HG03039 (cell line): Measurements from ENCODE around the gene KCNG4.
"Not testable (repeated sequence)": the region's sequence is repeated elsewhere in the genome, so short reads cannot be mapped to it uniquely, and the experiment has no call there.

ENCODE experiments used
- ATAC-seq: cut with Tn5 transposase; IDR thresholded peaks from one replicate; pipeline ENCODE4 v1.9.1; 2021; ENCODE audit warnings: mild to moderate bottlenecking, moderate library complexity; ENCODE audit not compliant: unreplicated experiment

Gene KCNG4

DNA sequence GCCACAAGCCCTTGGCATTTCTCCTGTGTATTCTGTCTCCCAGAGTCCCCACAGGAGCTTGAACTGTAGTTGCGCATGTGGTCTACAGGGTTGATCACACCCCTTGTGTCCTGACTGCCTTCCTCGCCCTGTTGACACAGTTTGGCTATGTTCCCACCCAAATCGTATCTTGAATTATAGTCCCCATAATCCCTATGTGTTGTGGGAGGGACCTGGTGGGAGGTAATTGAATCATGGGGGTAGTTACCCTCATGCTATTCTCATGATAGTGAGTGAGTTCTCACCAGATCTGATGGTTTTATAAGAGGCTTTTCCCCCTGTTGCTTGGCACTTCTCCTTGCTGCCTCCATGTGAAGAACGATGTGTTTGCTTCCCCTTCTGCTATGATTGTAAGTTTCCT lies 27.7 kb downstream of the KCNG4 start:
- ATAC-seq: no peak

- no peak for ATAC-seq
These were observed 29.8 kb downstream of the KCNG4 start for GRCh38 chr16:84209989-84210388.

GRCh38 chr16:84207879-84208278 lies 31.9 kb downstream of the KCNG4 start:
- ATAC-seq: no peak

GRCh38 chr16:84207251-84207650 lies 32.6 kb downstream of the KCNG4 start:
- no peak for ATAC-seq

GRCh38 chr16:84205976-84206691 lies 33.7 kb downstream of the KCNG4 start:
- no peak for ATAC-seq

- not testable (repeated sequence) for ATAC-seq
These were observed 34.7 kb downstream of the KCNG4 start for GRCh38 chr16:84205123-84205522.

GRCh38 chr16:84204551-84204950 lies 35.3 kb downstream of the KCNG4 start:
- not testable (repeated sequence) for ATAC-seq

DNA sequence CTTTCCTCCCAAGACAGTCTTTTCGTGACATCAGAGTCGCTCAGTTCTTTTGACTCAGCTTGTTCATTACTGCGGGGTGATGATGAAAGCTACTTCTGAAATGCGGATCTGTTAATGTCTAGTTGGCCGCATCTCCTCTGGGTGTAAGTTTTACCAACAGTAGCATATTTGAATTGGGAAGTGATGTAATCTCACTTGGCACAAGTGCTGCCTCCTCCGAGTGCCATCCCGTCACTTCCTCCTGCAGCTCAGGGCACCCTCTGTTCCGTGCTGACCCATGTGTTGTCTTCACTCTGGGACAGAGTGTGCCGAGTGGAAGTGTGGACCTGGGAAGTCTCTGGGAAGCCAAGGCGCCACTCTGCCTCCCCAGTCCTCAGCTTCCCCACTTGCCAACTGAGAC lies 40.0 kb downstream of the KCNG4 start:
- no peak for ATAC-seq

DNA sequence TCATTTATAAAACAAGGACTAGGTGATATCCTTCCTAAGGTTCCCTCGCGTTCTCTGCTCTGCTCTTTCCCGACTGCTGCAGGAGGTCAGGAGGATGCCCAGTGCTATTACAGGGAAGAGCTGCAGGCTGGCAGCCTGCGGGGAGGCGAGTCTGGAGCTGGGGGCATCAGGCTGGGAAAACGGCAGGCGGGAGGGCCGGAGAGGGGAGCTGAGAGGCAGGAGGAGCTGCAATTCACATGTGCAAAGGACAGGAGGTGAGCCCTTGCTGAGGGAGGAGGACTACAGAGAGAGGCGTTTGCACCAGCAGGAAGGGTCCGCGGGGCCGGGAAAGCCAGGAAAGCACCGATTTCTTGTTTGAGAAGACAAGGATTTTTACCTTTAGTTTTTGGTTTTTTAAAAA lies 40.7 kb downstream of the KCNG4 start:
- no peak for ATAC-seq

DNA sequence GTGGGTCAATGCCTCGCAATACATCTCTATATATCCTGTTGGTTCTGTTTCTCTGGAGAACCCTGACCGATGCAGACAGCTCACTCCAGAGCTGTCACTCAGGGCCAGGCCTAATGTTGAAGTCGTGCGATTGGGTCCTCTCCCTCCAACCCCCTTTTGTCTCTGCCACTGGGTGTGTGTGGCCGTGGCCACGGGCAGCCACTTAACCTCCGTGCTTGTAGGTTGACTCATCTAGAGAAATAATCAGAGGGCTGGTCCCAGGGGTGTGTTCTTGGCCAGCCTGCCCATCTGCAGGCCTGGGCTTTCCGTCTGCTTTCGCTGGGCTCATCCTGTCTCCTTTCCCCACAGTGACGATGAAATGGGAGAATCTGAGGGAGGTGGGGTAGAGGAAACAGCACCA lies 41.4 kb downstream of the KCNG4 start:
- ATAC-seq: no peak

DNA sequence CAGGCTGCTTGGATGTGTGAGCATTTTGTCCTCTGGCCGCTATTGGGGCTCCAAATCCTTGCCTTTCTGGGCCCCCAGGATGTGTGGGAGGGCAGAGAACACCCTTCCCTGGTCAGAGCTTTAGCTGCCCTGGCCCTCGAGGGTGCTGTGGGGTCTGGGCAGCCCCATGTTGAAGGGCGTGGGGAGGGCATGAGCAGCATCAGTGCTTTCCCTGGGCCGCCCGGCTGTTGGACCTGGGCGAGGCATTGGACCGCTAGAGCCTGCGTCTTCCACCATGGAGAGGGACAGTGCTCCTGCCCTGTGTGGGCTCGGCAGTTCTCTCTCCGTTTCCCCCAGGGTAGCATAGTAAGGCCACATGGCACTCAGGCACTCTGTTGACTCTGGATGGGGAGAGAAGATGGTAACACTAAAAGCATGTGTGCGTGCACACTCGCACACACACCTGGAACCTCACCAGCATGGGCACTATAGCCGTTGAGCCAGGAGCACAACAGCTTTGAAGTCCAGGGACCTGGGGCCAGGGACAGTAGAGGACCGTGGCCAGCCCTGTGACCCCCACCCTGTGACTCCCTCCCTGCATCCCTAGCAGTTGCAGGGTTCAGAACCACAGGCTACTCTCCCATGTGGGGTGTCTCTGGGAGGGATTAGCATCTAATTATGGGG lies 42.2 kb downstream of the KCNG4 start:
- ATAC-seq: no peak

DNA sequence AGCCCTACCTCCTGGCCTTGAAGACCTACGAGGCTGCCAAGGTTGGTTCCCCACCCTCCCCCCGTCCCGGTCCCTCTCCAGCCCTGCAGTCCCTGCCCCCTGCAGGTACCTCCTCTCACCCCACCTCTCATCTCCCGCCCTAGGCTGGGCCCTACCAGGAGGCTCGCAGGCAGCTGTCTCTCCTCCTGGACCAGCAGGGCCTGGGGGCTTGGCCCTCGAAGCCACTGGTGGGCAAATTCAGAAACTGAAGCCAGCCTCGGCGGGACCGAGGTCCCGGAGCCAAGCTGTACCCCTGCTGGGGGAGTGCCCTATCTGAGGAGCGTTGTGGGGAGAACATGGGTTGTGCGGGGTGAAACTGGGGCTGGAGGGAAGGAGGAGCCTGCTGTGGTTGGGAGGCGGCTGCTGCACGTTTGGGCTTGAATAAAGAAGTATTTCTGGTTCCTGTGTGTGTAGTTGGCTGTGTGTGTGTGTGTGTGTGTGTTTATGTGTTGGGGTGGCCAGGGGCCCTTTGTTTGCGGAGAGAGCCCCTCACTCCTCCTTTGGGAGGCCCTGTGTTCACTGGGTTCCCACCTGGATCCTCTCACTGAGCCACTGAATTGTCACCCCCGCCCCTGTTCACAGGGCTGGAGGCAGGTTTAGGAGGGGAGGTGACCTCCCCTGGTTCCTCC lies 43.0 kb downstream of the KCNG4 start:
- no peak for ATAC-seq

DNA sequence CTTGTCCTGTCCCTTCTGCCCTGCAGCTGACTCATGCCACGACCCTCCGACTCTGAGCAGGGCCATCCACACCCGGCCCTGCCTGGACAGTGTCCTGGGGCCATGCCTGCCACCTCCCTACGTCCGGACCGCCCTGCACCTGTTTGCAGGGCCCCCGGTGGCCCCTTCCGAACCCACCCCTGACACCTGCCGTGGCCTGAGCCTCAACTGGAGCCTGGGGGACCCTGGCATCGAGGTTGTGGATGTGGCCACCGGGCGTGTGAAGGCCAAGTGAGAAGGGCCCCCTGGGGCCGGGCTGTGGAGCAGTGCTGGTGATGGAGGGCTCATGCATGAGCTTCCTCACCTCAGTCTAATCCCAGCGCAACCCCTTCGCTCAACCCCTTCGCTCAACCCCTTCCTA lies 43.7 kb downstream of the KCNG4 start:
- no peak for ATAC-seq

DNA sequence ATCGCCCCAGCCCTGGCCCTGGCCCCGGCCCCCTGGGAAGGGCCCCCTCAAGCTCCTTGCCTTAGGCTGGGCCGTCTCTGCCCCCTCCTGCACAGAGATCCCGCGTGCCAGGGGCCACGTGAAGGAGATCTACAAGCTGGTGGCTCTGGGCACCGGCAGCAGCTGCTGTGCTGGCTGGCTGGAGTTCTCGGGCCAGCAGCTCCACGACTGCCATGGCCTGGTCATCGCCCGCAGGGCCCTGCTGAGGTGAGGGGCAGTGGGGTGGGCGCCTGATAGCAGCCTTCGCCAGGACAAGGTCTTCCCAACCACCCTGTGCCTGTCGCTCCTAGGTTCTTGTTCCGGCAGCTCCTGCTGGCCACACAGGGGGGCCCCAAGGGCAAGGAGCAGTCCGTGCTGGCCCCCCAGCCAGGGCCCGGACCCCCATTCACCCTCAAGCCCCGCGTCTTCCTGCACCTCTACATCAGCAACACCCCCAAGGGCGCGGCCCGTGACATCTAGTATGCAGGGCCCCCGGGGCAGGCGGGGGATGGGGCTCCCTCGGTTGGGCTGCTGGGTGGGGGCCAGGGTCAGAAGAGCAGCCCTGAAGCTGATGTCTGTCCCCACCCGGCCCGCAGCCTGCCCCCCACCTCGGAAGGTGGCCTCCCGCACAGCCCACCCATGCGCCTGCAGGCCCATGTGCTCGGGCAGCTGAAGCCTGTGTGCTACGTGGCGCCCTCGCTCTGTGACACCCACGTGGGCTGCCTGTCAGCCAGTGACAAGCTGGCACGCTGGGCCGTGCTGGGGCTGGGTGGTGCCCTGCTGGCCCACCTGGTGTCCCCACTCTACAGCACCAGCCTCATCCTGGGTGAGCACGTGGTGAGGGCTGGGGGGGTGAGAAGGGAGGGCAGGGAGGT lies 44.4 kb downstream of the KCNG4 start:
- ATAC-seq: no peak

DNA sequence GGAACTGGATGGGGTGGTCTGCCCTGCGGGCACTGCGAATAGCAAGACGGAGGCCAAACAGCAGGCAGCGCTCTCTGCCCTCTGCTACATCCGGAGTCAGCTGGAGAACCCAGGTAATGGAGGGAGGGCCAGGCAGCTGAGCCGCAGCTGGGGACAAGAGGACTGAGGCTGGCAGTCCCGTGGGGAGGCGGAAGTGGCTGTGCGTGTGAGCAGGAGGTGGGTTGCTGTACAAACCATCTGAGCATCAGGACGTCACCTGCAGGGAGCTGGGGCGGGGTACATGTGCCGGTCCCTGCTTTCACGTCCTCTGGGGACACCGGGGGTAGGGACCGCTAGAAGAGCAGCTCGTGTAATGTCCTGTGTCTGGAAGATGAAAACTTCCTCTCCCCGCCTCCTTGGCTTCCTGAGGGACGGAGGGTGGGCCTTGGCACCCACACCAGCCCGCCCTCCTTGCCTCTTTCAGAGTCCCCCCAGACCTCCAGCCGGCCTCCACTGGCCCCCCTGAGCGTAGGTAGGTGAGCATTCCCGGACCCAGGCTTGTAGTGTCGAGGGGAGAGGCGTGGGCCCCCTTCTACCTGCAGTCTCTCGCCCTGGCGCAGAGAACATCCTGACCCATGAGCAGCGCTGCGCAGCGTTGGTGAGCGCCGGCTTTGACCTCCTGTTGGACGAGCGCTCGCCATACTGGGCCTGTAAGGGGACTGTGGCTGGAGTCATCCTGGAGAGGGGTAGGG lies 45.2 kb downstream of the KCNG4 start:
- no peak for ATAC-seq

GRCh38 chr16:84194018-84194417 lies 45.8 kb downstream of the KCNG4 start:
- ATAC-seq: no peak

- no peak for ATAC-seq
These were observed 46.3 kb downstream of the KCNG4 start for GRCh38 chr16:84193480-84193879.

DNA sequence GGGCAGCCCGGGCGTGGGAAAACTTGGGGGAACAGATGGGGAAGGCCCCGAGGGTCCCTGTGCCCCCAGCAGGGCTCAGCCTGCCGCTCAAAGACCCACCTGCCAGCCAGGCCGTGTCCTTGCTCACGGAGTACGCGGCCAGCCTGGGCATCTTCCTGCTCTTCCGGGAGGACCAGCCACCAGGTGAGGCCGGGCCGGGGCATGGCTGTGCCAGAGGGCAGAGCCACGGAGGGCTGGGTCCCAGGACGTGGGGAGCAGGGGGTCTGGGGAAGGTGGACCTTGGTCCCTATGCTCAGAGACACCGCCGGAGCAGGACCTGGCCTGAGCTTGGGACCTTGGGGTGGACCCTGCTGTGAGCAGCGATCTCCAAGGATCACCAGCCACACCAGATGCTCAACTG lies 48.3 kb downstream of the KCNG4 start:
- no peak for ATAC-seq

- ATAC-seq: no peak
These were observed 49.0 kb downstream of the KCNG4 start, which contains the start of gene ADAD2 for GRCh38 chr16:84190731-84191388. Gene ADAD2 (plus strand): TSS chr16:84191157. CDS start chr16:84191231, 74 bp downstream.
